HL-60/S4 treated with phorbol 12-myristate 13-acetate at 8.2 ng/mL for 4 days and 3 days (cell line): ENCODE data around the gene LSAMP.

Source experiments
- in situ Hi-C: fragments of 300-500 bp; cut with MboI; formaldehyde crosslinking; loops from 2 replicates; pipeline ENCODE4 v1.15.0; 2022; ENCODE audit warnings: low sequenced_read_pairs

LSAMP gene

DNA sequence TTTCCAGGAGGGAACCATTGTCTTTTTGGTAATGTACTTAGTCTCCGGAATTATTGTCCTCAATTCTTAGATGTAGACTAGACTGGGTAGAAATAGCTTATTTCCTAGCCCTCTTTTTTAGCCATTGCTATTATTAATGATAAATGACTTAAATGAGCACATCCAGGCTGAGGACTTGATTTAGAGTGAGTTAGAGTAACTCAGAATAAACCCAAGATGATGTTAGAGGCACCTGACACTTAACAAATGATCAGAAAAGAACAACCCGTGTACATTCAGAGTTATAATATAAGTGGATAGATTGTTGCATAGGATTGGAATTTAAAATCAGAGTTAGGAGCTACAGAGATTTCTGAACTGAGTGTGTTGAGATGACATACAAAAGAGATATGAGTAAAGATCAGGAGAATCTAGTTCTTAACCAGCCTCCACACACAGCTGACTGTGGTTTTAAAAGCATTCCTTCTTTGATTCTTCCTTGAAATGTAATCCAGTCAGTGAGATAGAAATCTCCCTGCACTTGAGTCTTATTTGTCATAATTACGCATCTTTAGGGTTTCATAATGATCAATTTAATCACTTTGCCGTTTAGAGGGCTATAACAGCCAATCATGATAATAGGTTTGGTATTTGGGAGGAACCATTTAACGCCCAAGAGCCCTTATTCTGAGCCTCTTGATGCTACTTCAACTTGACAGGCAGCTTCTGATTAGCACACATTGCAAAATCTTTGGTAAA lies 455.4 kb downstream of the LSAMP start:
- in situ Hi-C loops: no loop called here

DNA sequence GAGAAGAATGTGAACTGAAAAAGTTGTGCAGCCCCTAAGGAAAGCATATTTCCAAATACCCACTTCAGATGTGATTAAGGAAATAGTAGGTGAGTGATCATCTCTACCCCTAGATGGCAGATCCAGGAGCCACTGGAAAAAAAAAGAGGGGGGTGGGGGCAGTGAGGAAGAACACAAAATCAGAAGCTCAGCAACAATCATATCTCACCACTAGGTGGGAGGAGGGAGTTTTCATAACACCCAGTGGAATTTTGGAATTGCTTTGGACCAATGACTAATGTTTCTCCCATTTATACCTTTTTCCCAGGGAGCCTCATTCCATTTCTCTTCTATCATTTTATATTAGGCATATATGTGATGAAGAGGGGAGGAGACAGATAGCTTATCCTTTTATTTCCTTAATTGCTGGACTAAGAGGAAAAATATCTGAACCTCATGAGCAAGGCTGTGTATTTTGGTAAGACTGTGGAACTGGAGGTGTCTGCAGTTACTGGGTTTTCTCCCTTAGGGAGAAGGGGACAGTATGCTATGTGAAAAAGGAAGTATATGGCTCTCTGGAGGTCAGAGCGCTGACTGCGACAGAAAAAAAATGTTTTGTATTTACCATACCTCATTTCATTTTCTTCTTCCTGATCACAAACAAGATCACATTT lies 458.6 kb downstream of the LSAMP start:
- in situ Hi-C loops: no loop called here

GRCh38 chr3:115982629-115983028 lies 462.7 kb downstream of the LSAMP start:
- in situ Hi-C loops: no loop called here

- in situ Hi-C loops: no loop called here
Observed at GRCh38 chr3:115982108-115982507, 463.2 kb downstream of the LSAMP start.

DNA sequence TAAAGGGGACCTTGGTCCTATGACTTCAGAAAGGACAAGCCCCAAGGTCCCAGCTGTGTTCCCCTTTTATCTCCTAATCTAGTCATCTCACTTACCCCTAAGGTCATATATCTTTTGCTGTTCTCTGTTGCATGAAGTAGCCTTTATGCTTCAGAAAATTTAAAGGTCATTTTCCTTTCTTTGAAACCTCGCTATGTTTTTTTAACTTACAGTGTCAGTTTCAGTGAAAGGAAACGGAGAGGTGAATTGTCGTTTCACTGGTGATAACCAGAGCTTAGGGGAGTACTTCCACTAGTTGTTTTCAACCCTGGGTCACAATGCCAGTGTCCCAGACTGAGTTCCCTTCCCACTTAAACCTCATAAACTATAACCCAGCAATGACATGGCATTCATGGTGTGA lies 464.6 kb downstream of the LSAMP start:
- in situ Hi-C loops: no loop called here

GRCh38 chr3:115977866-115978265 lies 467.4 kb downstream of the LSAMP start:
- in situ Hi-C loops: no loop called here

DNA sequence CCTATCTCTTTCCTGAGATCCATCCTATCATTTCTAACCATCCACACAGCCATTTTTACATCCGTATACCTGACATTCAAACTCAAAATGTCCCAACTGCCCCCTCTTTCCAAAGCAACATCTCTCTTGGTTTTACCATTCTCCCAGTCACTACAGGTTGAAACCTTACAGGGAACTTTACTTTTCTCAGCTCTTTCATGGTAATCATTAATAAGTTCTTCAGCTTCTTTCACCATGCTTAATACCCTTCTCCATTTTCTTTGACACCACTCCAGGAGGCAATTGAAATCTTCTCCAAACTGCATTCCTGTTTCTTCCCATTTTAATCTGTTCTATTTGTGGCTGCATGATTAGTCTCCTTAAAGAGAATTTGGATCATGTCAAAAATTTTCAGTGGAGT lies 469.5 kb downstream of the LSAMP start:
- in situ Hi-C loops: no loop called here

GRCh38 chr3:115975353-115975752 lies 469.9 kb downstream of the LSAMP start:
- in situ Hi-C loops: no loop called here

DNA sequence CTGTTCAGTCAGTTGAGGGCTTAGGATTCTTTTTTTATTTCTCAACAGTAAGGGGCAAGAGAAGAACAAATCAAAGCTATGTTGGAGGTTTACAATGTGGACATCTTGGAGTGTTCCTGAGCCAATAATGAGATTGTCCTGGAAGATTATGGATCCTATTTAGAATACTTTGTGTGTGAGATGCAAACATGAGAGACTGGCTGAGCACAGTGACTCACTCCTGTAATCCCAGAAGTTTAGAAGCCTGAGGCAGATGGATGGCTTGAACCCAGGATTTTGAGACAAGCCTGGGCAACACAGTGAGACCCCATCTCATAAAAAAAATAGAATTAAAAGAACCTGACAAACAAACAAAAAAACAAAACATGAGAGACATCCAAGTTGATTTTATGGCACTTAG lies 470.3 kb downstream of the LSAMP start:
- in situ Hi-C loops: no loop called here

GRCh38 chr3:115968871-115969270 lies 476.4 kb downstream of the LSAMP start:
- in situ Hi-C loops: no loop called here

DNA sequence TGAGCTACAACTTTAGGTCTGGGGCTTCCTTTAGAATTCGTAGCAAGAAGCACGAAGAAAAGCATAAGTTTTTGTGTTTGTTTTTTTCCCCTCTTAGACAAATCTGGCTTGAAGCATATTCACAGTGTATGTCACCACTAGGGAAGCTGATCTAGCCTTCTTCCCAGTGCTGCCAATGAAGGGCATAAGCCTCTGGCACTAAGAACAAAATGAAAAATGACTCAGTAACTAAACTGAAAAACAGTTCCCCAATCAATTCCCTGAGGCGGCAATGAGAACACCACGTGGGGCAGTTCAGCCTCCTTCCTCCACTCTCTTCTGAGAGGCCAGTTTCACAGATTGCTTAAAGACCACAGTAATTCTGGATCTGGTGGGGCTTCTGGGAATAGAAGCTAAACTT lies 483.9 kb downstream of the LSAMP start:
- in situ Hi-C loops: no loop called here

- in situ Hi-C loops: no loop called here
Observed at GRCh38 chr3:115960799-115961198, 484.5 kb downstream of the LSAMP start.

DNA sequence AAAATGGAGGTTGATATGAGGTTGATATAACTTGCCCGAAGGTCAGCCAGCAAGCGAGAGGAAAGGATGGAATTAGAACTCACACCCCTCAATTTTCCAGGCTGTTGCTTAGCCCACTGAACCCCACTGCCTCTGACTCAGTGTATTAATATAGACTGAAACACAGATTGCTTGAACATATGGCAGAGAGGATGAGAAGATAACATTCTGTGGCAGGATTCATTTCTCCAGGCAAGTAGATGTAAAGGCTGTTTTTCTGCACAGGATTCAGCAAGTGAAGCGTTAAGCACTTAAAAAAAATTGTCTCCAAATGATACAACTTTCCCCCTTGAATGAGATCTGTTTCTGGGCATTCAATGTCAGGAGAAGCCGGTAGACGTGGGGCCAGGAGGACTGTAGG lies 486.8 kb downstream of the LSAMP start:
- in situ Hi-C loops: no loop called here

GRCh38 chr3:115947325-115947724 lies 498.0 kb downstream of the LSAMP start:
- in situ Hi-C loops: no loop called here

- in situ Hi-C loops: no loop called here
Observed at GRCh38 chr3:115943579-115943978, 501.7 kb downstream of the LSAMP start.

- in situ Hi-C loops: no loop called here
Observed at GRCh38 chr3:115937054-115937453, 508.2 kb downstream of the LSAMP start.

DNA sequence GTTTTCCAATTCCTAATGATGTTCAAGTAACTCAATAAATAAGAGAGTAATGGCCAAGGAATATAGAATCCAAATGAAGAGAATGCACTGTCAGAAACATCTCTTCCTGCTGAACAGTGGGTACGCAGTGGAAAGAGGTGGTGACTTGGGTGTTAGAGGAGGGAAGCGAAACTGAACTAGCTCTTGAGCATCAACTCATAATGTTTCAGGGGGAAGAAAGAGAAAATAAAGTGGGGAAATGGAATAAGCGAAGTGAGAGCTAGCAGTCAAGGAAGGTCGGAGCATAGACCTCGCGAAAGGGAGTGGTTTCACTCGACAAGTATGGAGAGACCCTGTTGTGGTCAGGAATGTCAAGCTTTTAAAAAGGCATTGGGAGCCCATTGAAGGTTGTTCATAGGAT lies 512.5 kb downstream of the LSAMP start:
- in situ Hi-C loops: no loop called here

- in situ Hi-C loops: no loop called here
Observed at GRCh38 chr3:115931581-115931980, 513.7 kb downstream of the LSAMP start.

DNA sequence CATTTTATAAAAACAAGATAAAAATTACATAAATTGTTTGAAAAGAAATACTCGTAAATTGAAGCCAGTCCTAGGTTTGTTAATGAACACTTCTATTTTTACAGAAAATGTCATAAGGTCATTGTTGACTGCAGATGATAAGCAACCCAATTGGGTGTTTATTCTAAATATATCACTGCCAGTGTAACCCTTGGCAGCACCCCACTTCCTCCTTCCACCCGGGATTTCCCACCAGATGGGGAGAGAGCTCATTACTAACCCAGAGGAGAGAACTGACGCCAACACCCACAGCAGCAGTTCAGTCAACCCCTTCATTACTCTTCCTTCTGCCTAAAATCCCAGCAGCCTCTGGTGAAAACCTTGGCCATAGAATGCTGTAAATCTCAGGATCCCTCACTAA lies 514.4 kb downstream of the LSAMP start:
- in situ Hi-C loops: no loop called here

GRCh38 chr3:115930168-115930567 lies 515.1 kb downstream of the LSAMP start:
- in situ Hi-C loops: no loop called here

DNA sequence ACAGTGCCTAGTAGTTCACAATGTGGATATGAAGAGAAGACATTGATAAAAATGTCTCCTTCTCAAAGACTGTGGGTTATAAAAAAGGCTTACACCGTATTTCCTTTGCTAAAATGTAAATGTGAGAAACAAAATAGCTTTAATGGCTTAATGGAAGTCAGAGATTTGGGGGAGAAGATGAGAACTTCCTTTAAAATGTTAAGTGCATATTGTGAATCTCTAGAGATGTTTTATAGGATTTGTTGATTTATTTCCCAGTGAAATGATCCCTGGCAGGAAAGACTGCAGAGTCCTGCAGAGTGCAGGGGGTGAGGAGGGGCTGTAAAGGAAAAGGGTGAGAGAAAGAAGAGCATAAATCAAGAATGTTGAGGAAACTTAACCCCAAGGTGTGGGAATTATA lies 516.9 kb downstream of the LSAMP start:
- in situ Hi-C loops: no loop called here

DNA sequence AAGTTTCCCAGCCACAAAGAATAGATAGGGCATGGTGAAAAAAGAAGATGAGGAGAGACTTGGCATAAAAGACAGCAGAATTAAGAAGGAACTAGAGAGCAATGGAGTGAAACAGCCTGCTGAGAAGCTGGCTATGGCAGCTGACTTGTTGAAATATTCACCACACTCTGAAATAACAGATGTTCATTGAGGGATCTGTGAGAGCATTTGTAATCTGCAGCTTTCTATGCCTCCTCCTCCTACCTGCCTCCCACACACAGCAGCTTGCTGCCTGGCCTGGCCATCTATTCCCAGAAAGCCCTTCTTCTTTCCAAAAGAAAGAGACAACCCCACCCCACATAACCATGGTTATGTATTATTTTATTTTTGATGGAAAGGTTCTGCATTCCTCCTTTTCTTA lies 518.1 kb downstream of the LSAMP start:
- in situ Hi-C loops: no loop called here
